ENCODE results near the gene JOSD1. TPM values are rescaled to one million over a fixed set of nuclear protein-coding genes. Genes with fewer than 3 reads are reported as not detected.

JOSD1 gene
- total and polyA plus RNA-seq, 9 of the 15 experiments (the other 6 are each of a cell fraction or from before 2014, with no cell fraction given): 8.9 to 39.1 (median 30.4) TPM

GRCh38 chr22:38700789-38701628 is at the start of gene JOSD1 (continued):
- no peak for TF ChIP-seq ZNF699 (CRISPR knock-in tag; IDR thresholded peaks at IDR 0.05; ENCODE audit: insufficient replicate concordance)
- TF ChIP-seq MCM7 (IDR thresholded peaks at IDR 0.05): no peak
- no peak for TF ChIP-seq IRF9 (tag; IDR thresholded peaks at IDR 0.05)
- no peak for TF ChIP-seq THRB (CRISPR knock-in tag; conservative IDR thresholded peaks at IDR 0.05)
- peak; percentile 98 for TF ChIP-seq ATF2 (CRISPR knock-in tag; IDR thresholded peaks at IDR 0.05)
- no peak for TF ChIP-seq SREBF1 (IDR thresholded peaks at IDR 0.05; ENCODE audit: borderline replicate concordance, low read depth, low read length)
- TF ChIP-seq ZSCAN32 (CRISPR knock-in tag; IDR thresholded peaks at IDR 0.05): no peak
- no peak for TF ChIP-seq ZNF217 (CRISPR knock-in tag; IDR thresholded peaks at IDR 0.05)
- TF ChIP-seq ZNF324 (CRISPR knock-in tag; IDR thresholded peaks at IDR 0.05): no peak
- TF ChIP-seq CEBPB (tag; IDR thresholded peaks at IDR 0.05): peak; percentile 57
- TF ChIP-seq ZBTB17 (CRISPR knock-in tag; IDR thresholded peaks at IDR 0.05): no peak
- TF ChIP-seq RNF219 (CRISPR knock-in tag; IDR thresholded peaks at IDR 0.05): no peak
- TF ChIP-seq PTRF (tag; IDR thresholded peaks at IDR 0.05): no peak
- TF ChIP-seq HMG20A (CRISPR knock-in tag; conservative IDR thresholded peaks at IDR 0.05): no peak
- TF ChIP-seq ZNF121 (CRISPR knock-in tag; conservative IDR thresholded peaks at IDR 0.05): no peak
- no peak for TF ChIP-seq ETV6 (IDR thresholded peaks at IDR 0.05; ENCODE audit: borderline replicate concordance in 1 of 2, low read depth in 2 of 2, low read length in 1 of 2)
- no peak for TF ChIP-seq ETV6 (CRISPR knock-in tag; IDR thresholded peaks at IDR 0.05; ENCODE audit: borderline replicate concordance)
- no peak for TF ChIP-seq ZNF277 (CRISPR knock-in tag; IDR thresholded peaks at IDR 0.05; ENCODE audit: borderline replicate concordance)
- TF ChIP-seq PRPF4 (IDR thresholded peaks at IDR 0.05; ENCODE audit: insufficient read depth, low read depth, low read length, poor library complexity, severe bottlenecking): no peak
- no peak for TF ChIP-seq PHTF2 (CRISPR knock-in tag; IDR thresholded peaks at IDR 0.05)
- no peak for TF ChIP-seq ZC3H11A (IDR thresholded peaks at IDR 0.05; ENCODE audit: low read depth, low read length)
- TF ChIP-seq MEF2D (tag; conservative IDR thresholded peaks at IDR 0.05; ENCODE audit: low read depth): no peak

Measured in K562 (cell line).